Stimulated activated CD4-positive, alpha-beta T cell treated with anti-CD3 and anti-CD28 coated beads, Interleukin-1b, Interleukin-23, amount 100 ng/mL, for 24 hours (primary cell): ENCODE measurements around the gene CDKN1A.

Experiments
- DNase-seq, 4 experiments: peaks; one replicate each; pipeline ENCODE4 v3.0.0-alpha.2; 2020; ENCODE audit warnings: low read depth in 4 of 4, low spot score in 1 of 4

Gene CDKN1A

DNA sequence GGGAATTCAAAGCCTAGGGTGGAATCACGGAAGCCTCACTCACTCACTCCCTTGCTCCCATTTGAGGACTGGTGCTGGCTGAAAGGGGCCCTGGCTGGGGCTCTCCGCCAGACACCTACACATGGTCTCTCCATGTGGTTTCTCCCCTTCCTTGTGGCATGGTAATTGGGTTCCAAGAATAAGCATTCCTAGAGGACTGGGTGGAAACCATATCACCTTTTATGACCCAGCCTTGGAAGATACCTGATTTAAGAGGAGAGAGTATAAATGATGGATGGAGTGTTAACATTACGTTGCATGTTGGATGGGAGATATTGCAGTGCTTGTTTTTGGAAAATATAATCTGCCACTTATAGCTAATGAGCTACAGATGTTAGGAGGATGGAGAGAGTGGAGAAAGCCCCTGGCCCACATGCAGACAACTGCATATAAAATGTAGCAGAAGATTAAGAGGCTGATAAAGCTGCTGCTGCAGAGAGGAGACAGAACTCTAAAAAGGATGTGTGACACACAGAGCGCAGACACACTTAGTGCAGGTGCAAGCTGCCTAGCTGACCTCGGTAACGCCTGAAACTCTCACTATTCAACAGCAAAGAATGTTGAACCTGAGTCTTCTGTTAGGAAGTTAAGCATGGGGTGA, 23.3 kb upstream of the CDKN1A start:
- DNase-seq, result no peak

GRCh38 chr6:36656441-36656840, 22.1 kb upstream of the CDKN1A start:
- DNase-seq, result no peak

GRCh38 chr6:36657271-36657670, 21.2 kb upstream of the CDKN1A start:
- no peak for DNase-seq

DNA sequence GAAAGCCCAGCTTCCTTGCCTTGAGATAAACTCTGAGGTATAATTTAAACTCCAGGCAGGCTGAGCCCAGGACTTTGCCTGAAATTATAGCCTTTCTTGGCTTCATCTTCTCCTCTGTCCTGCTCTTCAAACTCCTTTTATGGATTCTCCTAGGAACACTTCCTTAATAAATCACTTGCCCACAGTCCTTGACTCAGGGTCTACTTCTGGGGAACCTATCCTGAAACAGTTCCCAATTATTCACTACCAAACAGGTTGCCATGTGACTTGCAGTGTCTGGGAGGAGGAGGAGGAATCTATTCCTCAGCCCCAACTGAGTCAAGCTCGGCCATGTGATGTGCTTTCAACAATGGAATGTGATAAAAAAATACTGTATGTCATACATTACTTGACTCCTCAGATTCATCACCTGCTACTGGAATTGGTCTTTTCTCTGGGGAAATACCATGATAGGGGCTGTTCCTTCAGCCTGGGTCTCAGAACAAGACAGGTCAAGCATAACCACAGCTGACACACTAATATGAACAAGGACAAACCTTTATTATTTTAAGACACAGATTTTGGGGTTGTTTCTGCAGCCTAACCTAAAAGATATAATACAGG, 20.5 kb upstream of the CDKN1A start:
- no peak for DNase-seq

DNA sequence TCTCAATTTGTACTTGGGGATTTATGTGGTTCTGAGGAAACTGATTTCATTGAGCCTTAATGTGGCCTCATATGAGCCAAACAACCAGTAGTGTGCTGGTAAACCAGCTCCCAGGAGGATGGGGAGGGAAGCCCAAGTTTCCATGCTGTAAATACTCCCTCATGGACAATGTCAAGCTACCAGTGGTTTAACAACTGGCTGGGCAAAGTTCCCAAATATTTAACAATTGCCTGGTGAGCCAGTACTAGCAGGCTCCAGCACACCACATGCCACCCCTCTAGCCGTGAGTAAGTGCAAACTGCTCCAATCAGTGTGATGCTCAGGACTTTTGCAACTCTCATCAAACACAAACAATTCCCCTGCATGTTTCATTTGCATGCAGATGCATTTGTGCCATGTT, 19.2 kb upstream of the CDKN1A start:
- no peak for DNase-seq

- no peak for DNase-seq
Observed at GRCh38 chr6:36660771-36661471, 17.6 kb upstream of the CDKN1A start.

DNA sequence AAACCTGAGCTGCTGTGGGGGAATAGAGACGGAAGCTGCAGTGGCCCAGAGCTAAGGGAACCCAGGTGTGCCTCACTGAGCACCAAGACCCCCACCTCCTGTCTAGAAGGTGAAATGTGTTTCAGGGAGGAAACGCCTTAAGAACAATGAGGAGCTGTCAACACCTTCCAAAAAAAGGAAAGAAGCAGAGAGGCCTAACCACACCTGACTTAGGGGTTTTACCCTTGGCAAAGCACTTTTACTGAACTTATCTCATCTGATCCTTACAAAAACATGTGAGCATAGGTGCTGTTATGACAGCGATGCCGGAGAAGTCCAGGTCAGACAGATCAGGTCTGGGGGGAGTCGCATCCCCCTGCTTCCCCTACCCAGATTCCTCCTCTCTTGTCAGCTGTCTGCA, 16.1 kb upstream of the CDKN1A start:
- DNase-seq, result no peak

DNA sequence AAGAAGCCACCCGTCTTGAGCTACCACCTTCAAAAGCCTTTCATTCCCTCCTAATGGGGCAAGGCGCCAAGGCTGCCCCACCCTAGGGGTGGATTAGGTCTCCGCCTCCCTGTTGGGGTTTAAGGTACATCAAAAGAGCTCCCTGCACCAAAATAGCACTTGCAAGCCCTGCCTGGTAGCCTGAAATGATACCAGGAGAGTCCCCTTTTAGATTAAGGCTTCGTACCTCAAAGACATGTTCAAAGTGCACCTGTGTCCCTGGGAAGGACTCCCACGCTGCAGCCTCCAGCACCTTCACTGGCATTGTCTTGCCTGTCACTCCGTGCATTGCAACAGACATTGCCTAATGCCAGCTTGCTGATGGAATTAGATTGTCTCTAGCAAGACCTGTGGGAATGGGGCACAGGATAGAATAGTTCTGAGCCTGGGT, 15.7 kb upstream of the CDKN1A start:
- no peak for DNase-seq

GRCh38 chr6:36663504-36664446, 14.7 kb upstream of the CDKN1A start:
- DNase-seq, result no peak

GRCh38 chr6:36665180-36665579, 13.3 kb upstream of the CDKN1A start:
- no peak for DNase-seq

GRCh38 chr6:36666287-36666686, 12.2 kb upstream of the CDKN1A start:
- no peak for DNase-seq

DNA sequence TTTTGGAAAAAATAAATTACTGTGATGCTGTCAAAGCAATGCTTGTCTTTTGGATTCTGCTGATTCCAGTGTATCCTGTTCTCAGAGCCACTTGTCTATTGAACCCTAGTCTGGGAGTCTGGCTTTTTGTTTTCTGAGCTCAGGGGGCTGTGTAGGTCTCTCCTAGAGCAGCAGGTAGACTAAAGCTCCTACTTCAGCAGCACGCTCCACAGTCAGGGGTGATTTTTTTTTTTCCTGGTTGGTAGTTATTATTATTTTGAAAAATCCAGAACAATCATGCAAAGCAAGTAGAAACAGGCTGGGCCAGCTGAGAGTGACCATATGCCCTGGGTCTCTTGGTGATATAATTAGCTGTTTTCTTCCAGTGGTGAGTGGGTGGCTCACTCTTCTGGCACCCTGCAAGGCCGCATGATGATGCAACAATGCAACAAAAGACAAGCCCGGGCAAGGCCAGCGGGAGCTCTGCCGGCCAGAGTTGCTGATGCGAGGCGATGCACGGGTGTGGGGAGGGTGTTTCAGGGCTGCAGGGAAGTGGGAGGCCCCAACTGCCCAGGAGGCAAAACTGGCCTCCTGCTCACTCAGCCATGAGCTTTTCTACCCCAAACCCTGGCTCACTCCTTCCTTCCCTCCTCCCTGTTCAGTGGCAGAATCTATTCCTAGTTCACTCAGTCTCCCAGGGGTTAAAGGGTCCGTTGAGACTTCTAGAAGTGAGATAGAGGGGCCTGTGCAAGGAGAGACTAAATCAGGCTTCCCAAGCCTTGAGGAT, 11.5 kb upstream of the CDKN1A start:
- DNase-seq, result no peak

GRCh38 chr6:36668591-36668990, 9.9 kb upstream of the CDKN1A start:
- DNase-seq, result no peak

GRCh38 chr6:36669002-36669401, 9.5 kb upstream of the CDKN1A start:
- DNase-seq, result no peak

GRCh38 chr6:36670271-36670670, 8.2 kb upstream of the CDKN1A start:
- DNase-seq, result no peak

- no peak for DNase-seq
Observed at GRCh38 chr6:36671687-36672375, 6.7 kb upstream of the CDKN1A start.

GRCh38 chr6:36673882-36674281, 4.6 kb upstream of the CDKN1A start:
- no peak for DNase-seq

GRCh38 chr6:36674942-36675341, 3.6 kb upstream of the CDKN1A start:
- DNase-seq, result no peak

DNA sequence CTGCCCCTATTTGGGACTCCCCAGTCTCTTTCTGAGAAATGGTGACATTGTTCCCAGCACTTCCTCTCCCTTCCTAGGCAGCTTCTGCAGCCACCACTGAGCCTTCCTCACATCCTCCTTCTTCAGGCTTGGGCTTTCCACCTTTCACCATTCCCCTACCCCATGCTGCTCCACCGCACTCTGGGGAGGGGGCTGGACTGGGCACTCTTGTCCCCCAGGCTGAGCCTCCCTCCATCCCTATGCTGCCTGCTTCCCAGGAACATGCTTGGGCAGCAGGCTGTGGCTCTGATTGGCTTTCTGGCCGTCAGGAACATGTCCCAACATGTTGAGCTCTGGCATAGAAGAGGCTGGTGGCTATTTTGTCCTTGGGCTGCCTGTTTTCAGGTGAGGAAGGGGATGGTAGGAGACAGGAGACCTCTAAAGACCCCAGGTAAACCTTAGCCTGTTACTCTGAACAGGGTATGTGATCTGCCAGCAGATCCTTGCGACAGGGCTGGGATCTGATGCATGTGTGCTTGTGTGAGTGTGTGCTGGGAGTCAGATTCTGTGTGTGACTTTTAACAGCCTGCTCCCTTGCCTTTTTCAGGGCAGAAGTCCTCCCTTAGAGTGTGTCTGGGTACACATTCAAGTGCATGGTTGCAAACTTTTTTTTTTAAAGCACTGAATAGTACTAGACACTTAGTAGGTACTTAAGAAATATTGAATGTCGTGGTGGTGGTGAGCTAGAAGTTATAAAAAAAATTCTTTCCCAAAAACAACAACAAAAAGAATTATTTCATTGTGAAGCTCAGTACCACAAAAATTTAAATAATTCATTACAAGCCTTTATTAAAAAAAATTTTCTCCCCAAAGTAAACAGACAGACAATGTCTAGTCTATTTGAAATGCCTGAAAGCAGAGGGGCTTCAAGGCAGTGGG, 2.1 kb upstream of the CDKN1A start:
- DNase-seq, result no peak
